Astrocyte of the spinal cord (primary cell): Measurements from ENCODE around the gene LRRC8D.

Experiments
- DNase-seq: peaks from one replicate; pipeline ENCODE4 v3.0.0; 2011; ENCODE audit warnings: low read depth, low spot score
- H3K4me3 ChIP-seq: 2 replicates; pipeline ENCODE4 v1.5.1; 2011; ENCODE audit warnings: low read depth, mild to moderate bottlenecking, low read length, moderate library complexity
- CTCF ChIP-seq: IDR thresholded peaks from 2 replicates; pipeline ENCODE4 v1.5.1; 2012; ENCODE audit warnings: low read depth, mild to moderate bottlenecking, low read length, inconsistent platforms
- in situ Hi-C: cut with HindIII; loops from 2 replicates; pipeline ENCODE4 v1.10.0; 2017; ENCODE audit warnings: low sequenced_read_pairs

Gene LRRC8D

DNA sequence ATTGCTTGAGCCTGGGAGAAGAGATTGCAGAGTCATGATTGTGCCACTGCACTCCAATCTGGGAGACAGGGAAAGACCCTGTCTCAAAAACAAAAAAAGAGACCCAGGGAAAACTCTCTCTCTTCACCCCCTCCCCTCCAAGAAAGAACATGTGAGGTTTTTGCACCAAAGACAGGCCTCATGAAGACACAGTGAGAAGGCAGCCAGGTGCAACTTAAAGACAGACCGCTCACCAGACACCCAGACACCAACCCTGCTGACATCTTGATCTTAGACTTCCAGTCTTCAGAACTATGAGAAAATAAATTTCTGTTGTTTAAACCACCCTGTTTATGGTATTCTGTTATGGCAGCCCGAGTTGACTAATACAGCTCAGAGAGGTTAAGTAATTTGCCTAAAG is 13.3 kb upstream of the LRRC8D start:
- H3K4me3 ChIP-seq = no peak overlapping the region
- in situ Hi-C loops = no loop called here
- DNase-seq = no peak
- TF ChIP-seq CTCF = no peak

- no peak overlapping the region for H3K4me3 ChIP-seq
- no peak for DNase-seq
- no peak for TF ChIP-seq CTCF
- in situ Hi-C loops = no loop called here
Observed at GRCh38 chr1:89807983-89808382, 12.8 kb upstream of the LRRC8D start.

- no peak for TF ChIP-seq CTCF
- H3K4me3 ChIP-seq = no peak overlapping the region
- in situ Hi-C loops = no loop called here
- peak; percentile 33 for DNase-seq
Observed at GRCh38 chr1:89808441-89809117, 12.3 kb upstream of the LRRC8D start.

DNA sequence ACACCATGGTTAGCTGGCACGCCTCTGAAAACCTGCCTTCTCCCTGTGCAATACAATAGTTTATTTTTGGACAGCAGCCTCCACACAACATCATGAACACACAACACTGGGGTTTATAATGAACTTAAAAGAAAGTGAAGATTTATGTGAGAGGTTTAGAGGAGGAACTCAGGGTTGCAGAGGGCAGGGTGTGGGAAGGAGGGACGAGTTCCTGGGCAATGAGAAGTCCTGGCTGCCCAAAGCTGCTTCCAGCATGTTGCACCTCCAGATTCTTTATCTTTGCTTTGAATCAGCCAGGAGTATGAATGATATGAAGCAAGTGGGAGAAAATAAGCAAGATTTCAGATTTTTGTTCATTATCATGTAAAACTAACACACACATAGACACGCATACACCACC is 11.3 kb upstream of the LRRC8D start:
- peak; percentile 41 for DNase-seq
- no peak overlapping the region for H3K4me3 ChIP-seq
- in situ Hi-C loops = no loop called here
- no peak for TF ChIP-seq CTCF

DNA sequence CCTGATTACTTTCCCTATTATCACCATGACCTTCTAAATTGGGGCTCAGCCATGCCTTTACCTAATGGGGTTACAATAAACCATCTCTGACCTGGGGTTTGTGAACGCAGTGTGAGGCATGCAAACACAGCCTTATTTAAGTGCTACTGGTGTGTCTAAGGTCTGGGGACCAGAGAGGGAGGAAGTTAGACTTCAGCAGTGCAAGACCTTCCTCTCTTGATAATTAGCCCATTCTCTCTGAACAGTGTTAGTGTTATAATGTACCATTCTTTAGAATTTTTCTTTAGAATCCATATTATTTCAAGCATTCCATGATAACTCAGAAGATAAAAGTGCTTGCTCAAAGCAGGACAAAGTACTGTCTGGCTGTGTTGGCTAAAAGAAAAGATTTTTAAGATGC is 10.5 kb upstream of the LRRC8D start:
- in situ Hi-C loops = no loop called here
- TF ChIP-seq CTCF = no peak
- DNase-seq = no peak
- H3K4me3 ChIP-seq = no peak overlapping the region

DNA sequence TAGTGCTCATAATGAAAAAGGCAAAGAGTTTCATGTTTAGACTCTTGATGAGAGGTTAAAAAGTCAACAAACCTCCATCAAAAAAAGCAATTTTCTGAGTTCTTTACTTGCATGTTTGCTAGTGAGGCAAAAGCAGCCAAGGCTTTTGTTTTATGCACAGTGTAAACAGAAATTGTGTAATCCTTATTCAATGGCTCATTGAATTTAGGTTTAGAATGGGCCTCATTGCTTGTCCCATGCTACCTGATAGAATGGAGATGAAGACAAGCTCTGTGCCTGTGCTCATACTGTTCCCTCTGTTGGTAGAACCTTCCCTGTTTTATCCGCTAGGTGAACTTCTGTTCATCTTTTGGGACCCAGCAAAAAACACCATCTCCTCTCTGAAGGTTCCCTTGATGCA is 10.0 kb upstream of the LRRC8D start:
- in situ Hi-C loops = no loop called here

More for the DNA sequence above, 10.0 kb upstream of the LRRC8D start:
- DNase-seq = no peak
- TF ChIP-seq CTCF = no peak
- H3K4me3 ChIP-seq = no peak overlapping the region
